Measurements from ENCODE around the gene LYRM4. TPM values are rescaled to one million over a fixed set of nuclear protein-coding genes. Genes with fewer than 3 reads are reported as not detected.

LYRM4 gene
- 25.5 TPM for total RNA-seq

DNA sequence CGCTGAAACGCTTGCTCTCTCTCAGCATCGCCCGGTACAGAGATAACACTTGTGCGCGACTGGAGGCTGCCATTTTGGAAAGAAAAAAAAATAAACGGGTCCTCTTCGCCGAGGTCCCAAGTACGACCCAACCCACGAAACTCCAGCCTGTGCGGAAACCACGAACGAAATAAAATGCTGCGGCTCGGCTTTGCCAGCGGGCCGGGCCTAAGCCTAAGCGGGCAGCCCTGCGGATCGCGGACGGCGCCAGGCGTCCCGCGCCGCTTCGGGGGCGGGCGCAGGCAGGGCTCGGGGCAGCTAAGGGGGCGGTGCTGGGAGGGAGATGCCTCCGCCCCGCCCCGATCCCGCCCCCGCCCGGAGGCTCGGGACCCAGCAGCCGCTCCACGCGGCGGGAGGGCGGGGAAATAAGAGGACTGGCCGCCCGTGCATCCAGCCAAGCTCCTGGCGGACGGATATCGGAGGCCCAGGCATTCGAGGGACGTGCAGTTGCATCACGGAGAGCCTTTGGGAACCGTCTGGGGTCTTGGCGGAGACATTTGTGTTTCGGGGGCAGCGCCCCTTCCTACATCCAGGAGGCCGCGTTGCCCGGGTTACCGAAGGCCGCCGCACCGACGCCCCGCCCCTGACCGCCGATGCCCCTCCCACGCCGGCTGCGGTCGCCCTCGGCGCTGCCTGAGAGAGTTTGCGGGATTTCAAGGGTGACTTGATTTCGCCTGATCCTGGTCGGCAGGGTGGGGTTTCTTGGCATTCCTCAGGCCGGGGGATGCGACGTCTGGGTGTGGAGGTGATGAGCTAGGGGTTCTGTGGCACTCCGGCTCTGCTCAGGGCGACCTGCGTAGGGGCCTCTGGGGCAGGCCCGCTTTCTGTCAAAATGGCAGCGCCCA lies at the start of gene LYRM4, which contains the start of gene FARS2:
Gene LYRM4, minus strand, starts transcription at position 290 of the 884 bp plus-strand sequence. Its CDS starts 217 bp downstream, at position 73.
Gene FARS2, plus strand, starts transcription at position 853 of the 884 bp plus-strand sequence.
- Histone ChIP-seq H3K4me3 (ENCODE audit: low read length) (peak within 1 kb of the TSS; percentile 94), H3K4me1 (ENCODE audit: insufficient read depth, low read length) (peaks cover 23% of the 10 kb centered on the region), H3K9me3 (ENCODE audit: low read depth, low read length) (no peaks in the 10 kb centered on the region), H3K27me3 (ENCODE audit: insufficient read depth, low read length) (no peaks in the 10 kb centered on the region)

DNA sequence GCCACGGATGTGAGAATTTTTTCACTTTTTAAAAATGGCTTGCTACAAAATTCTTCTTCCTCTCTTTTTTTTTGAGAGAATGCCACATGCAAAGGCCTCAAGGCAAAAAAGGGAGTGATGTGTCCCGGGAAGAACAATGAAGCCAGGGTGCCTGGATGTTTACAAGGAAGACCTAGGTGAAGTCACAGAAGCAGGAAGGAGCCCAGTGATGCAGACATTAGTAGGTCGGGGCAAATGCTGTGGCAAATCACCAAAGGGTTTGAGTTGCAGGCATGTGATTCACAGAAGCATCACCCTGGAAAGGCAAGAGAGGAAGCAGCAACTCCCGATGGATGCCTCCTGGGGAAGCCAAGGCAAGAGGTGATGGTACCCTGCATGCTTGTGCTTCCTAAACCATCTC lies 47.3 kb upstream of the LYRM4 start:
- H3K27me3 ChIP-seq (ENCODE audit: insufficient read depth, low read length) = no peaks in the 10 kb centered on the region
- H3K4me3 ChIP-seq (ENCODE audit: low read length) = no peak overlapping the region
- H3K9me3 ChIP-seq (ENCODE audit: low read depth, low read length) = no peaks in the 10 kb centered on the region
- H3K4me1 ChIP-seq (ENCODE audit: insufficient read depth, low read length) = peaks cover 4% of the 10 kb centered on the region

DNA sequence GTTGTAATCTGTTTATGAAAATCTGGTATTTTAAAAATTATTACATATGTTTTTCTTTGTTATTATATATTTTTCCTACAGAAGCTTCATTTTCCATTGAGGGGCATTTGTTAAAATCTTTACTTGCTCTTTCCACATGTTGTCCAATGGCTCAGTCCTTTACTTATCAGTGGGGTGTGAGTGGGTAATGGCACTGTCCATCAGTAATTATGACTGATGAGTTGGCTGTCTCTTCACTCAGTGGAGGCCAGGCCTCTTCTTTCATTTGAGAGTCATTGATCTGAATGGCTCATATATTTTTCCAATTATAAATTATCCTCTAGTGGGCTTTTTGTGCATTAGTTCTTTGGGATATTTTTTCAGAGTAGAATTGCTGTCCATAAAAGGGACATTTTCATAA lies 46.3 kb upstream of the LYRM4 start:
- no peak overlapping the region for H3K4me3 ChIP-seq (ENCODE audit: low read length)
- no peaks in the 10 kb centered on the region for H3K9me3 ChIP-seq (ENCODE audit: low read depth, low read length)
- peaks cover 14% of the 10 kb centered on the region for H3K4me1 ChIP-seq (ENCODE audit: insufficient read depth, low read length)
- no peaks in the 10 kb centered on the region for H3K27me3 ChIP-seq (ENCODE audit: insufficient read depth, low read length)

DNA sequence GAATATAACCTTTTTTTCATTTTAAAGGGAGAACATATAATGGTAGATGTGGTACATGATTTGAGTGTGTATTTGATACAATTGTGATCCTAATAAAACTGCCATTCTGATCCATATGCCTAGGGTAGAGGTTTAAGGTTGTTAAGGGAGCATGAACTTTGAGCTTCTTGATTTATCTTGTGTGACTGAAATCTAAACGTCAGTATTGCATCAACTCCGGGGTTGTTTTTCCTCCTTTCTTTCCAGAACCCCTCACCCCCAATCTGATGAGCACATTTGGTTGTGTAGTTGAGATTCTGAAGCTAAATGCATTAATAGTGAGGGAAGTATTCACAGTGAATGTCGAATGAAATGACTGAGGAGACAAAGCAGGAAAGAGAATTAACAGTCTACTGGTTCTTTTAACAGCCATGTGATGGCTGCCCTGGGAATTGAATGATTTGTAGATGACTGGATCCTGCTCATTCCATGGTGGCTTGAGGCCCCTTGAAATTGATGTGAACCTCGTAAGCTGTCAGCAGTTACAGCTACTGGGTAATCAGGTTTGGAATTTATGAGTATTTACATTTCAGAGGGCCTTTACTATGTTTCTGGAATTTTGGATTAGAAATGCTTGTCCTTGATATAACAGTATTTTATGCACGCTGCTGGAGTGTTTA lies 45.3 kb upstream of the LYRM4 start:
- Histone ChIP-seq H3K9me3 (ENCODE audit: low read depth, low read length) (no peaks in the 10 kb centered on the region), H3K4me1 (ENCODE audit: insufficient read depth, low read length) (peaks cover 21% of the 10 kb centered on the region), H3K4me3 (ENCODE audit: low read length) (no peak overlapping the region), H3K27me3 (ENCODE audit: insufficient read depth, low read length) (no peaks in the 10 kb centered on the region)

DNA sequence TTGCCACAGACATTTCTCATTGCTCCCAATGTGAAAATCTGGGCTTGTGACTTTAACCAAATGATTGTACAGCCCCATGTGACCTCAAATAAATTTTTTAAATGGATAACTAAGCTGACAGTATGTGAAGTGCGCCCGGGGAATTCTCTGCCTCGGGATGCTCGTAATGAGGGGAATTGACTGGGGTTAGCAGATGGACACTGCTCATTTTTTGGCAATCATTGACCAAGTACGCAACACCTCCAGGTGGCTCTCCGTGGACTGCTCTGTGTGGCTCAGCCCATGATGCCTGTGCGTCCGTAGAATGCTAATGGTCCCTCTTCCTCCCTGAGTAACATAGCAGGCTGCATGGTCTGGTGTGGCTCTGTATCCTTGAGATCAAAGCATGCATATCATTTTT lies 42.9 kb upstream of the LYRM4 start:
- H3K4me1 ChIP-seq (ENCODE audit: insufficient read depth, low read length) = peaks cover 21% of the 10 kb centered on the region
- no peaks in the 10 kb centered on the region for H3K27me3 ChIP-seq (ENCODE audit: insufficient read depth, low read length)
- H3K4me3 ChIP-seq (ENCODE audit: low read length) = no peak overlapping the region
- no peaks in the 10 kb centered on the region for H3K9me3 ChIP-seq (ENCODE audit: low read depth, low read length)

DNA sequence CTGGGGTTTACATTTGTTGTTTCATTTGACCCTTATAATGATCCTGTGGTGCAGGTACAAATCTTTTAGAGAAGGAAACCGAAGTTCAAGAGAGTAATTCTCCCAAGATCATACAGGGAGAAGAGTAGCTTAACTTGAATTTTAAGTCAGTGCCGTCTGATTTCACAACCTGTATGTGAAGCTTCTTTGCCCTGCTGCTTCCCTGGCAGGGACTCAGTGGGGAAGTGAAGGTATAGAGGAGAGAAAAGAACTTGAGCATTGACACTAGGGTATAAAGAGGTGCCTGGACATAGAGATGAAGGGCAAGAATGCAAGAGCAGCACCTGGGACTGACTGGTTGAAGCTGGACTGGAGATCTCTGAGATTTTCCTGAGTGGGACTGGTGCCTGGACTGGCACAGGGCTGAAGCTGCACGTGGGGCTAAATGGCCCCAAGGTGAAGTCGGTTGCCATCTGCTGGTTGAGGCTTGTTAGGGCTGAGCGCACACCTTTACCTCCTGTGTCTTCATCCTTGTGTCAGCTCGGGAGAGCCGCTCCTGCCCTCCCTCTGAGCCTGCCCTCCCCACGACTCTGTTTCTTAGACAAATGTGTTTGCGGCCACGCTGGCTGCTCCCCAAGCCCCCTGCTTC lies 42.4 kb upstream of the LYRM4 start:
- Histone ChIP-seq H3K4me1 (ENCODE audit: insufficient read depth, low read length) (peaks cover 25% of the 10 kb centered on the region), H3K9me3 (ENCODE audit: low read depth, low read length) (no peaks in the 10 kb centered on the region), H3K4me3 (ENCODE audit: low read length) (no peak overlapping the region), H3K27me3 (ENCODE audit: insufficient read depth, low read length) (no peaks in the 10 kb centered on the region)

DNA sequence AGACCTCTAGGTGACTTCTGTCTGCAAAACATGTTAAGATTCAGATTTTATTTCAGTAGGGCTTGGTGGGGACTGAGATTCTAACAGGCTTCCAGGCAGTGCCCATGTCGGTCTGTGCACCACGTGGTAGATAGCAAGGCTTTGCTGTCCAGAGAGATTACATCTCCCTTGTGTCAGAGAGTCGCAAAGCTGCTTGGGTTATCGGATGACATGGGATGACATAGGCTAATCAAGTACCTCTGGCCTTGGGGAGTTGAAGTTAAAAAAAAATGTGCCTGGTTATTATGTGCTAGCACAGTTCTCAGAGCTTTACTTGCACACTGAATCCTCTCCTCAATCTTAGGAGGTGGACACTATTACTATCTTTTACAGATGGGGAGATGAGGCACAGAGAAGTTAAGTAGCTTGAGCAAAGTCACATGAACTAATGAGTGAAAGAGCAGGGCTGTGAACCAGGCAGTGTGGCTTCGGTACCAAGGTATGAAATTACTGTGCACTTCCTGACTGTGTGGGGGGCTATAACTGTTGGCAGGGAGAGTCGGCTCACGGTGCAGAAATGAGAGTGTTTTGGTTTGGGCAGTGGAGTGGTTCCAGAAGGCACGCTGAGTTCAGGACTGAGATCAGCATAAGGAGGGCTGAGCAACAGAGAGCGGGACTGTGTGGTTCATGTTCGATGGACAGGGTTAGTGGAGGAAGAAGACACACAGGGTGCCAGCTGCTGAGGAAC lies 41.6 kb upstream of the LYRM4 start:
- H3K27me3 ChIP-seq (ENCODE audit: insufficient read depth, low read length) = no peaks in the 10 kb centered on the region
- no peaks in the 10 kb centered on the region for H3K9me3 ChIP-seq (ENCODE audit: low read depth, low read length)
- H3K4me3 ChIP-seq (ENCODE audit: low read length) = no peak overlapping the region
- H3K4me1 ChIP-seq (ENCODE audit: insufficient read depth, low read length) = peaks cover 28% of the 10 kb centered on the region

DNA sequence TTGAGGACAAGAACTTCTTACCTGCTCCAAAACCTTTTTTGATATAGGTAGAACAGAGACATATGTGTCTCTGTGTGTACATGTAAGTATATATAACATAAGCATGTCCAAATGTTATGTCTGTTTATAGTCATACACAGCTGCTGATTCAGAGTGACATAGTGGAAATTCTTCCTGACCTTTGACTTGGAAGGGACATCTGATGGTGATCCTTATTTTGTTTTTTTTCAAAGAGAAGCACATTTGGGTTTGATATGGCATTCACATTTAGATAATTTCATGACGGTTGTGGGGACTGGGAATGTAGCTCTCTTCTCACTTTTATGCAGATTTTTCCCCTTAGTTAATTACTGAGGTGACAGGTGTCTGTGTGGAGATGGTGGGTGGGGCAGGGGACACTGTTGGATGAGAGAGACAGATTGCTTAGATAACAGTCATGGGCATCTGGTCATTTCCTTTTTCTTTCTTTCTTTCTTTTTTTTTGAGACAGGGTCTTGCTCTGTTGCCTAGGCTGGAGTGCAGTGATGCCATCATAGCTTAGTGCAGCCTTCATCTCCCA lies 39.5 kb upstream of the LYRM4 start:
- no peak overlapping the region for H3K4me3 ChIP-seq (ENCODE audit: low read length)
- no peaks in the 10 kb centered on the region for H3K9me3 ChIP-seq (ENCODE audit: low read depth, low read length)
- H3K27me3 ChIP-seq (ENCODE audit: insufficient read depth, low read length) = no peaks in the 10 kb centered on the region
- peaks cover 28% of the 10 kb centered on the region for H3K4me1 ChIP-seq (ENCODE audit: insufficient read depth, low read length)

DNA sequence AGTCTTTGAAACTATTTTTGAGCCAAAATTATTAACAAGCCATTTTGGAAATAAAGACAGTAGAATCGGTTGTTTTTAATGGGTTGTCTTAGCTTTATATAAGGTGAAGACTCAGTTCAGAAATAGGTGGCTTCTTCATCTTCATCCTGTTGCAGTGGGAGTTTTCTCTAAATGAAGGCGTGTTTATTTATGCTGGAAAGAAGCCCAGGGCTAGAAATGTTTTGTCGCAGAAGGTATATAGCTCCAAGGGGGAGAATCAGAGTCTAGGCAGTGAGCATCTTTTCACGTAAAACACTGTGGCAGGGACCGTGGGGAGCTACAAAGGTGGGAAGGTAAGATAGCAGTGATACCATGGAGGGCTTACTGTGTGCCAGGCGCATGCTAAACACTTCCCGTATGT lies 34.9 kb upstream of the LYRM4 start:
- Histone ChIP-seq H3K27me3 (ENCODE audit: insufficient read depth, low read length) (no peaks in the 10 kb centered on the region), H3K9me3 (ENCODE audit: low read depth, low read length) (no peaks in the 10 kb centered on the region), H3K4me1 (ENCODE audit: insufficient read depth, low read length) (peaks cover 17% of the 10 kb centered on the region), H3K4me3 (ENCODE audit: low read length) (no peak overlapping the region)

DNA sequence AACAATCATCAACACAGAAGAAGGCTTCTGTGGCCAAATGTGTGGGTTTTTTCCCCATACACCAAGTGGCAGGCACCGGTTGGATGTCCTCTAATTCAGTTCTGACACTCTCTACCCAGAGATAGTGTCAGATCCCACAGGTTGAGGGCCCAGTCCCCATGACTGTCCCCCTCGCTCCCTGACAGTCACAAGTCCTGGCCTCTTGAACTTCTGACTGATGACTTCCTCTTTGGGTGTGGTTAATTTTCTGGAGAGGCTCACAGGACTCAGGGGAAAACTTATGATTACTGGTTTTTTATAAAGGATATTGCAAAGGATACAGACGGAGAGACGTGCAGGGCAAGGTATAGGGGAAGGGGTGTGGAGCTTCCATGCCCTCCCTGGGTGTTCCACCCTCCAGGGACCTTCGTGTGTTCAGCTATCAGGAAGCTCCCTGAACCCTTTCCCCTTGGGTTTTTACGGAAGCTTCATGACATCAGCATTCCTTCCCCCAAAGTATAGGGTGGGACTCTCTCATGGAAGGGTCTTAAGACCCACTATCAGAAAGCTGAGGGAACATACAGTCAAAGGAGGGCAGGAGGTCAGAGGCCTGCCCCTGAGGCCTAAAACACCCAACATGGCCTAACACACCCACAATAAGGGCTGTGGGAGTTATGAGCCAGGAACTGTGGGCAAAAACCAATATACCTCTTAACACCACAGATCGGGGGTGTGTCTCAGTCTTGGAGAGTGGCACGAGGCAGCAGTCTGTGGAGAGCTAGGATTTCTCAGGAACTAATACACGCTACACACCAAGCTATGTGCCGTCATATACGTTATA lies 33.9 kb upstream of the LYRM4 start:
- Histone ChIP-seq H3K4me3 (ENCODE audit: low read length) (no peak overlapping the region), H3K27me3 (ENCODE audit: insufficient read depth, low read length) (no peaks in the 10 kb centered on the region), H3K4me1 (ENCODE audit: insufficient read depth, low read length) (peaks cover 17% of the 10 kb centered on the region), H3K9me3 (ENCODE audit: low read depth, low read length) (no peaks in the 10 kb centered on the region)

DNA sequence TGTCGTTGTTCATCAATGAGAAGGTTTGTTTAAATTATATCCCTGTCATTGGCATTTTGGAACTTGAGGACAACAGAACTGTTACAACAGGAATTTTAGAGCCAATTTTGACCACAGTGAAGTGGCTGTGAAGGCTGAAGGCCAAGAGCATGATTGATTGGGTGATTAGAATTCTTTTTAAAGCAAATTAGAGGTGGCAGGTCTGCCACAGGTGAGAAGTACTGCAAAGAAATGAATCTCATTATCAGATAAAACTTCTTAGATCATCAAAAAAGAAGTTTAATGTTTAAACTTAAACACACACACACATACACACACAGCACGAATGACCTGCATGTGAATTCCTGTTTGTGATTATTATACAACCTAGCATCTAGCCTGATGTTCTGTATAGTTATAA lies 32.9 kb upstream of the LYRM4 start:
- Histone ChIP-seq H3K4me1 (ENCODE audit: insufficient read depth, low read length) (peaks cover 17% of the 10 kb centered on the region), H3K27me3 (ENCODE audit: insufficient read depth, low read length) (no peaks in the 10 kb centered on the region)

DNA sequence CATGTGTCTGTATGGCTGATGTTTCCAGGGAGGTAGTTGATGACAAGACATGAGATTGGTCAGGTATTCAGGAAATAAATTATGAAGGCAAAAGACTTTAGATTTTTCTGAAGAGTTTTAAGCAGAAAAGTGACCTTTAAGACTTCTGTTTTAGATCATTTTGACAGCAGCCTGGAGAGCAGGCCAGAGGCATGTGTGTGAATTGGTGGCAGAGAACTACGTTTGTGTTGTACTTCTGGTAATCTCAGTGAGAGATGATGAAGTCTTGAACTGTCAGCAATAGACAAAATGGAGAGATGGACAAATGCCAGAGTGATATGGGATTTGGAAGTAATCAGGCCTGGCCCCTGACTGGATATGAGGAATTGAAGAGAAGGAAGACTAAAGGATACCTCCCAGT lies 31.4 kb upstream of the LYRM4 start:
- no peak overlapping the region for H3K4me3 ChIP-seq (ENCODE audit: low read length)

More for the DNA sequence above, 32.9 kb upstream of the LYRM4 start:
- H3K9me3 ChIP-seq (ENCODE audit: low read depth, low read length) = no peaks in the 10 kb centered on the region
- no peak overlapping the region for H3K4me3 ChIP-seq (ENCODE audit: low read length)

DNA sequence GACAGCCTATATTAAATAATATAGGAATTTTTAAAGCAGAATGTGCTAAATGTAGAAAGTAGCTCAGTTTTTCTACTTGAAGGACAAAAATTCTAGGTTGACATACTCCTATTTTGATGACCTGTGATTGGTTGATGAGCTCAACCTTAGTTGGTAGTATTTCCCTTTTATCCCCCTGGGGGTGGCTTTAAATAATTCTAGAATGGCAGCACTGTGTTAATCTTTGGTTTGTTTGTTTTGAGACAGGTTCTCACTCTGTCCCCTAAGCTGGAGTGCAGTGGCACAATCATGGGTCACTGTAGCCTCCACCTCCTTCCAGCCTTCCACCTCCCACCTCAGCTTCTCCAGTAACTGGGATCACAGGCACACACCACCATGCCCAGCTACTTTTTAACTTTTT lies 29.8 kb upstream of the LYRM4 start:
- Histone ChIP-seq H3K4me3 (ENCODE audit: low read length) (no peak overlapping the region), H3K4me1 (ENCODE audit: insufficient read depth, low read length) (peaks cover 21% of the 10 kb centered on the region), H3K9me3 (ENCODE audit: low read depth, low read length) (no peaks in the 10 kb centered on the region), H3K27me3 (ENCODE audit: insufficient read depth, low read length) (no peaks in the 10 kb centered on the region)

More for the DNA sequence above, 31.4 kb upstream of the LYRM4 start:
- Histone ChIP-seq H3K9me3 (ENCODE audit: low read depth, low read length) (no peaks in the 10 kb centered on the region), H3K4me1 (ENCODE audit: insufficient read depth, low read length) (peaks cover 16% of the 10 kb centered on the region), H3K27me3 (ENCODE audit: insufficient read depth, low read length) (no peaks in the 10 kb centered on the region)

DNA sequence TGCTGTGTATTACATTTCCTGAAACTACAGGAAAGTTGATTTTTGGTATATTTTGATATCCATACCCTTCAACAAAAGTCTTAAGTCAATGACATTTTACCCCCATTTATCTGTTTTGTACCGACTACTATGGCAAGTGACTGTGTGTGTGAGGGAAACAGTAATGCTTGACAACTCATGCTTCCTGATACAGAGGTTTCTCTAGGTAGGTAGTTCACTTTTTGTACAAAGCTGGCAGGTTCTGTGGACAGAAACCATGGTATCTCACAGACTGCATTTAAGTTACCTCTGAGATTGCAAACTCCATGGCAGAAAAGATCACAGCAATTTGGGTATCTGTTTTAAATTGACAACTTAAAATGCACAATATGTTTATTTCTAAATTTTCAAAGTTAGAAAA lies 29.3 kb upstream of the LYRM4 start:
- H3K27me3 ChIP-seq (ENCODE audit: insufficient read depth, low read length) = no peaks in the 10 kb centered on the region

More for the DNA sequence above, 29.3 kb upstream of the LYRM4 start:
- Histone ChIP-seq H3K4me1 (ENCODE audit: insufficient read depth, low read length) (peaks cover 21% of the 10 kb centered on the region), H3K4me3 (ENCODE audit: low read length) (no peak overlapping the region), H3K9me3 (ENCODE audit: low read depth, low read length) (no peaks in the 10 kb centered on the region)
